ENCODE results near the gene LMF1. TPM values are rescaled to one million over a fixed set of nuclear protein-coding genes. Genes with fewer than 3 reads are reported as not detected.

The LMF1 gene
- total and polyA plus RNA-seq, 2 of the 8 experiments (the other 6 are each of a cell fraction or from before 2014, with no cell fraction given) = 3.5 to 9.1 TPM

GRCh38 chr16:853981-854807 is 116.6 kb downstream of the LMF1 start (continued):
- no peak for TF ChIP-seq CTCF (IDR thresholded peaks at IDR 0.05; ENCODE audit: control extremely low read depth in 1 of 3, insufficient read depth in 1 of 3, low read depth in 1 of 3, low read length in 3 of 3)
- TF ChIP-seq ATF2 (IDR thresholded peaks at IDR 0.05; ENCODE audit: low read length) = no peak
- no peak for TF ChIP-seq SP4 (IDR thresholded peaks at IDR 0.05; ENCODE audit: low read length)

All from H1 (cell line).